Activated B cell treated with CpG ODN at 0.5 μM for 24 hours (primary cell): Measurements from ENCODE around the gene CHRD. TPM values are rescaled to one million over a fixed set of nuclear protein-coding genes. Genes with fewer than 3 reads are reported as not detected.

Experiments used
- ATAC-seq: fragments of 200-7000 bp; cut with Tn5 transposase; one replicate; pipeline ENCODE4 v1.10.0; 2021; ENCODE audit warnings: low read depth, mild to moderate bottlenecking, moderate library complexity
- CTCF ChIA-PET: fragments of 350-600 bp; sonication (Branson Sonifier 250); formaldehyde crosslinking; loops from one replicate; lab custom pipeline; 2021; ENCODE audit warnings: antibody characterized with exemption; lab: Charles Lee
- POLR2A ChIA-PET: fragments of 350-600 bp; sonication (Branson Sonifier 250); formaldehyde crosslinking; loops from one replicate; lab custom pipeline; 2021; ENCODE audit warnings: antibody characterized with exemption; lab: Charles Lee
- DNase-seq: peaks from one replicate; pipeline ENCODE4 v3.0.0; 2022
- H3K27ac Mint-ChIP-seq: one replicate; pipeline ENCODE4 v1.8.0; 2020; ENCODE audit warnings: mixed read lengths
- H3K27me3 Mint-ChIP-seq: one replicate; pipeline ENCODE4 v1.8.0; 2021; ENCODE audit warnings: mixed read lengths
- H3K36me3 Mint-ChIP-seq: one replicate; pipeline ENCODE4 v1.8.0; 2021; ENCODE audit warnings: low read depth, mixed read lengths
- H3K4me1 Mint-ChIP-seq: one replicate; pipeline ENCODE4 v1.8.0; 2021; ENCODE audit warnings: mixed read lengths
- H3K4me3 Mint-ChIP-seq: one replicate; pipeline ENCODE4 v1.8.0; 2020; ENCODE audit warnings: mild to moderate bottlenecking, mixed read lengths
- H3K9me3 Mint-ChIP-seq: one replicate; pipeline ENCODE4 v1.8.0; 2020; ENCODE audit warnings: mixed read lengths
- intact Hi-C: fragments of 100-400 bp; cut with micrococcal nuclease; formaldehyde crosslinking; loops from one replicate; pipeline ENCODE4 v1.15.1; 2024
- total RNA-seq: library from RNA; stranded (reverse); gene quantifications from 2 replicates; pipeline ENCODE4 v1.2.3, GENCODE V29; 2022
- TF ChIP-seq, protein P1 (sequence below): fragments of 200-600 bp; IDR thresholded peaks from one replicate; pipeline ENCODE4 v1.8.0; 2022; ENCODE audit warnings: antibody characterized with exemption, mild to moderate bottlenecking

CHRD gene
- total RNA-seq, 1 donor from 2014 or later, result not detected

DNA sequence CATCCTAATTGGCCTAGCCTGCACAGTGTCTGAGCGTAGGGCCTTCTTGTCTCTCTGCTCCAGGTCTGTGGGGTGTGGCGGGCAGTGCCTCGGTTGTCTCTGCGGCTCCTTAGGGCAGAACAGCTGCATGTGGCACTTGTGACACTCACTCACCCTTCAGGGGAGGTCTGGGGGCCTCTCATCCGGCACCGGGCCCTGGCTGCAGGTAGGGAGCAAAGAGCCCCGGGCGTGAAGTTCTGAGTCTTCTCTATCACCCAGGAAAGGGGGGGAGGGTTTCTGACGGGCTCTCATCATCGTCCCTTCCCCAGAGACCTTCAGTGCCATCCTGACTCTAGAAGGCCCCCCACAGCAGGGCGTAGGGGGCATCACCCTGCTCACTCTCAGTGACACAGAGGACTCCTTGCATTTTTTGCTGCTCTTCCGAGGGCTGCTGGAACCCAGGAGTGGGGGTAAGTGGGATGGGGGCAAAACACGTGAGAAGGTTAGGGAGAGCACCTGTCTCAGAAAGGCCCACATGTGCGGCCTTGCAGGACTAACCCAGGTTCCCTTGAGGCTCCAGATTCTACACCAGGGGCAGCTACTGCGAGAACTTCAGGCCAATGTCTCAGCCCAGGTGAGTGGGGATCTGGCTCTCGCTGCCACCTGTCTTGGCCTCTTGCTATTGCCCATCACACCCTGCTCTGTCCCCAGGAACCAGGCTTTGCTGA lies 2.6 kb downstream of the CHRD start:
- peaks cover 56% of the 10 kb centered on the region for H3K27me3 Mint-ChIP-seq
- ChIA-PET CTCF (no interaction called here), POLR2A (no interaction called here)
- no peaks in the 10 kb centered on the region for H3K36me3 Mint-ChIP-seq
- DNase-seq (no peak), ATAC-seq (no peak)
- TF ChIP-seq, protein P1, sequence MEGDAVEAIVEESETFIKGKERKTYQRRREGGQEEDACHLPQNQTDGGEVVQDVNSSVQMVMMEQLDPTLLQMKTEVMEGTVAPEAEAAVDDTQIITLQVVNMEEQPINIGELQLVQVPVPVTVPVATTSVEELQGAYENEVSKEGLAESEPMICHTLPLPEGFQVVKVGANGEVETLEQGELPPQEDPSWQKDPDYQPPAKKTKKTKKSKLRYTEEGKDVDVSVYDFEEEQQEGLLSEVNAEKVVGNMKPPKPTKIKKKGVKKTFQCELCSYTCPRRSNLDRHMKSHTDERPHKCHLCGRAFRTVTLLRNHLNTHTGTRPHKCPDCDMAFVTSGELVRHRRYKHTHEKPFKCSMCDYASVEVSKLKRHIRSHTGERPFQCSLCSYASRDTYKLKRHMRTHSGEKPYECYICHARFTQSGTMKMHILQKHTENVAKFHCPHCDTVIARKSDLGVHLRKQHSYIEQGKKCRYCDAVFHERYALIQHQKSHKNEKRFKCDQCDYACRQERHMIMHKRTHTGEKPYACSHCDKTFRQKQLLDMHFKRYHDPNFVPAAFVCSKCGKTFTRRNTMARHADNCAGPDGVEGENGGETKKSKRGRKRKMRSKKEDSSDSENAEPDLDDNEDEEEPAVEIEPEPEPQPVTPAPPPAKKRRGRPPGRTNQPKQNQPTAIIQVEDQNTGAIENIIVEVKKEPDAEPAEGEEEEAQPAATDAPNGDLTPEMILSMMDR, result no peak
- H3K4me3 Mint-ChIP-seq, result no peak overlapping the region
- intact Hi-C loops, result no loop called here
- no peaks in the 10 kb centered on the region for H3K9me3 Mint-ChIP-seq
- peaks cover 17% of the 10 kb centered on the region for H3K4me1 Mint-ChIP-seq
- H3K27ac Mint-ChIP-seq, result no peak overlapping the region

DNA sequence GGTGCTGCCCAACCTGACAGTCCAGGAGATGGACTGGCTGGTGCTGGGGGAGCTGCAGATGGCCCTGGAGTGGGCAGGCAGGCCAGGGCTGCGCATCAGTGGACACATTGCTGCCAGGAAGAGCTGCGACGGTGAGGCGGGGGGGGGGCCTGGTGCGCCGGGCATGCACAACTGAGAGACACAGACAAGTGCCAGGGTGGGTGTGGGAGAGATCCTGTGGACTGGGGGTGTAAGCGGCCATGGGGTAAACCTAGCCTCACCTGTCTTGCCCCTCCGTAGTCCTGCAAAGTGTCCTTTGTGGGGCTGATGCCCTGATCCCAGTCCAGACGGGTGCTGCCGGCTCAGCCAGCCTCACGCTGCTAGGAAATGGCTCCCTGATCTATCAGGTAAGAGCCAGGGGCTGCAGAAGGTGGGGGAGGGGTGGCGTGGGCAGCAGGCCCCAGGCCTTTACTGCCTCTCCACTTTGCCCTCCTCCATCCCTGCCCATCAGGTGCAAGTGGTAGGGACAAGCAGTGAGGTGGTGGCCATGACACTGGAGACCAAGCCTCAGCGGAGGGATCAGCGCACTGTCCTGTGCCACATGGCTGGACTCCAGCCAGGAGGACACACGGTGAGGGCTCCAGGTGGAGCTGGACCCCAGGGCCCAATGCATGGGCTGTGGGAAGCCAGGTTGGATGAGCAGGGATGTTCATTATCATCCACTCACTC lies 3.3 kb downstream of the CHRD start:
- intact Hi-C loops, result no loop called here
- no peaks in the 10 kb centered on the region for H3K9me3 Mint-ChIP-seq
- peaks cover 17% of the 10 kb centered on the region for H3K4me1 Mint-ChIP-seq
- POLR2A ChIA-PET, result no interaction called here
- no peak overlapping the region for H3K4me3 Mint-ChIP-seq
- TF ChIP-seq, protein P1, result no peak
- no peaks in the 10 kb centered on the region for H3K36me3 Mint-ChIP-seq
- H3K27me3 Mint-ChIP-seq, result peaks cover 51% of the 10 kb centered on the region
- CTCF ChIA-PET, result no interaction called here
- no peak for DNase-seq
- H3K27ac Mint-ChIP-seq, result no peak overlapping the region
- ATAC-seq, result no peak

DNA sequence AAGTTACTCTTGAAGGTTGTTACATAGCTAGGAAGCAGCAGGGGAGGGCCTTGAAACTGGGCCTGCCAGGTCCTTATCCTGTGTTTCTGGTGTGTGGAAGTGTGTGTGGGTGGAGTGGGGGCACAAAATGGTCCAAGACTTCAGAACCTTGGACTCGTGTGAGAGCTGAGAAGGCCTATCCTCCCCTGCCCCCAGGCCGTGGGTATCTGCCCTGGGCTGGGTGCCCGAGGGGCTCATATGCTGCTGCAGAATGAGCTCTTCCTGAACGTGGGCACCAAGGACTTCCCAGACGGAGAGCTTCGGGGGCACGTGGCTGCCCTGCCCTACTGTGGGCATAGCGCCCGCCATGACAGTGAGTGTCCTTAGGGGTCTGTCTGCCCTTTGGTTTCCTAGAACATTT lies 4.5 kb downstream of the CHRD start:
- Mint-ChIP-seq H3K4me1 (peaks cover 12% of the 10 kb centered on the region), H3K27me3 (peaks cover 44% of the 10 kb centered on the region), H3K9me3 (no peaks in the 10 kb centered on the region), H3K27ac (no peak overlapping the region), H3K36me3 (no peaks in the 10 kb centered on the region), H3K4me3 (no peak overlapping the region)
- DNase-seq (no peak), ATAC-seq (no peak)
- CTCF ChIA-PET, result no interaction called here
- intact Hi-C loops, result no loop called here
- POLR2A ChIA-PET, result no interaction called here
- TF ChIP-seq, protein P1, result no peak

DNA sequence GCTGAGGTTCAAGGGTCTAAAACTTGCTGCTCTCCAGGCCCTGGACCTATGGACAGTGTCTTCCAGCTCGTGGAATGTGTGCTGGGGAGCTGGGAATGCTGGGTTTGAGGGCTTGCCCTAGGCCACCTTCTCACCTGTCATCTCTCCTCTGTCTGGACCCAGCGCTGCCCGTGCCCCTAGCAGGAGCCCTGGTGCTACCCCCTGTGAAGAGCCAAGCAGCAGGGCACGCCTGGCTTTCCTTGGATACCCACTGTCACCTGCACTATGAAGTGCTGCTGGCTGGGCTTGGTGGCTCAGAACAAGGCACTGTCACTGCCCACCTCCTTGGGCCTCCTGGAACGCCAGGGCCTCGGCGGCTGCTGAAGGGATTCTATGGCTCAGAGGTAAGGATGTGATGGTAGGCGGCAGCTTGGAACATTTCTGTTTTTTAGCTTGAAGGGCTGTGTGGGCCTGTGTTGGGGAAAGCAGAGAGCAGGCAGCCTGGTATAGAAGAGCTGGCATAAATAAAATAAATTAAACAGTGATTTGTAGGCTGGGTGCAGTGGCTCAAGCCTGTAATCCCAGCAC lies 5.1 kb downstream of the CHRD start:
- Mint-ChIP-seq H3K4me1 (peaks cover 11% of the 10 kb centered on the region), H3K4me3 (no peak overlapping the region)
- intact Hi-C loops, result no loop called here

More for the DNA sequence above, 5.1 kb downstream of the CHRD start:
- H3K36me3 Mint-ChIP-seq, result no peaks in the 10 kb centered on the region
- TF ChIP-seq, protein P1, result no peak
- no peak for ATAC-seq
- no peak overlapping the region for H3K27ac Mint-ChIP-seq
- H3K27me3 Mint-ChIP-seq, result peaks cover 45% of the 10 kb centered on the region
- ChIA-PET CTCF (interaction anchor here (0.6 kb wide), 1 partner anchor 77 kb away, joined by 4 read pairs; no protein-coding TSS in a partner anchor), POLR2A (no interaction called here)
- no peak for DNase-seq
- H3K9me3 Mint-ChIP-seq, result no peaks in the 10 kb centered on the region
